Measurements from ENCODE around the gene BANK1. TPM values are rescaled to one million over a fixed set of nuclear protein-coding genes. Genes with fewer than 3 reads are reported as not detected.

BANK1 gene
- total and polyA plus RNA-seq, 2 of the 4 experiments (the other 2 are of a cell fraction), result under 0.01 to 0.51 TPM

DNA sequence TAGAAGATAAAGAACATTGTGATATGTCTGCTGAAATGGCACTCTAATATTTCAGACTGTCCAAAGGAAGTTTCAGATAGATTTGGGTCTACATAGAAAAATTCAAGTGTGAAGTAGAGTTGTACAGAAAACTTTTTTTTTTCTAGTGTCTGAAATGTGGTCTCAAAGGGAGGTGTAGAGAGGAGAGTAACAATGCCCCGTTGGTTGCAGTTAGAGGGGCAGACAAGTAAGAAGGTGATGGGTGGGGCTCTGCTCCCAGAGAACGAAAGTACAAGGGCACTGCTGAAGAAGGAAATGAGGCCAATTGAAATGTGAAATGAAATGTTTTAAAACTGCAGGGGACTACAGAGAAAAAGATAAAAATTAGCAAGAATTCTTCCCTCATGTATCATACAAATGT lies 177.8 kb downstream of the BANK1 start:
- dilution Hi-C loops (cut with HindIII; ENCODE audit: low sequenced_read_pairs, unreplicated experiment), result no loop called here
- Histone ChIP-seq H3K14ac (replicated peaks; ENCODE audit: low read depth, low read length) (0 out of 2 replicates have a peak overlapping the region, but pooled peaks have one; percentile 48), H3K9me3 (ENCODE audit: control insufficient read depth, insufficient read depth, low read length) (no peaks in the 10 kb centered on the region), H3K9ac (ENCODE audit: low read depth, low read length) (no peak overlapping the region), H4K20me1 (ENCODE audit: insufficient read depth, low read length) (no peaks in the 10 kb centered on the region), H4K91ac (ENCODE audit: insufficient read depth, low read depth, low read length) (no peak overlapping the region), H2AK5ac (ENCODE audit: low read depth, low read length) (no peak overlapping the region), H3K27ac (ENCODE audit: insufficient read depth, low read length) (no peak overlapping the region), H2BK5ac (ENCODE audit: low read depth, low read length, poor library complexity, severe bottlenecking) (no peak overlapping the region), H3K79me1 (ENCODE audit: low read depth in 1 of 2, low read length in 2 of 2) (no peaks in the 10 kb centered on the region), H2AK9ac (replicated peaks; ENCODE audit: low read depth, low read length, poor library complexity) (no peak overlapping the region), H3K9me1 (ENCODE audit: insufficient read depth, low read length) (no peaks in the 10 kb centered on the region), H3K36me3 (ENCODE audit: control insufficient read depth, insufficient read depth, low read length) (no peaks in the 10 kb centered on the region), H3K23ac (ENCODE audit: low read depth, low read length) (no peak overlapping the region), H3K4me1 (ENCODE audit: control insufficient read depth, insufficient read depth, low read length) (peaks cover 1% of the 10 kb centered on the region; the same call in 1 of the 2 replicates), H2BK15ac (ENCODE audit: low read depth, low read length) (no peak overlapping the region), H3K27me3 (ENCODE audit: control insufficient read depth, insufficient read depth, low read length) (no peaks in the 10 kb centered on the region), H4K8ac (ENCODE audit: low read depth in 2 of 2, low read length in 2 of 2) (no peak overlapping the region), H2BK120ac (ENCODE audit: low read depth, low read length) (no peak overlapping the region), H3K18ac (ENCODE audit: low read depth, low read length) (no peak overlapping the region), H3K4me3 (ENCODE audit: insufficient read depth, low read depth, low read length) (no peak overlapping the region), H3K4ac (ENCODE audit: low read depth, low read length) (peak overlapping the region; percentile 55; the same call in 1 of the 2 replicates), H2AFZ (replicated peaks; ENCODE audit: low read length, poor library complexity) (no peak overlapping the region), H3K4me2 (ENCODE audit: low read depth, low read length) (no peak overlapping the region), H3K56ac (ENCODE audit: extremely low read depth, insufficient read depth, low read length) (no peak overlapping the region), H2BK20ac (ENCODE audit: low read depth, low read length) (no peak overlapping the region), H4K5ac (ENCODE audit: low read depth, low read length) (no peak overlapping the region)
- no TSS peak for BruUV-seq (replicated peaks)
- in situ Hi-C loops (cut with MboI; ENCODE audit: low sequenced_read_pairs), result no loop called here
- TF ChIP-seq SMC3 (IDR thresholded peaks at IDR 0.05; ENCODE audit: low read depth, low read length), result no peak
- CTCF ChIA-PET, result no interaction called here
- 100% methylated on average over 1 of the region's 2 CpGs; no CpG with 5 or more reads in 1 of the 2 experiments for WGBS, 2 experiments (ENCODE audit: extremely low coverage in 2 of 2, insufficient read length in 1 of 2)
- POLR2A ChIA-PET (ENCODE audit: unreplicated experiment), result no interaction called here
- no peak for ATAC-seq (ENCODE audit: low read depth)
- intact Hi-C loops (cut with micrococcal nuclease), result no loop called here
- DNase-seq, result no peak
